ENCODE data around the gene RSPRY1.

DNA sequence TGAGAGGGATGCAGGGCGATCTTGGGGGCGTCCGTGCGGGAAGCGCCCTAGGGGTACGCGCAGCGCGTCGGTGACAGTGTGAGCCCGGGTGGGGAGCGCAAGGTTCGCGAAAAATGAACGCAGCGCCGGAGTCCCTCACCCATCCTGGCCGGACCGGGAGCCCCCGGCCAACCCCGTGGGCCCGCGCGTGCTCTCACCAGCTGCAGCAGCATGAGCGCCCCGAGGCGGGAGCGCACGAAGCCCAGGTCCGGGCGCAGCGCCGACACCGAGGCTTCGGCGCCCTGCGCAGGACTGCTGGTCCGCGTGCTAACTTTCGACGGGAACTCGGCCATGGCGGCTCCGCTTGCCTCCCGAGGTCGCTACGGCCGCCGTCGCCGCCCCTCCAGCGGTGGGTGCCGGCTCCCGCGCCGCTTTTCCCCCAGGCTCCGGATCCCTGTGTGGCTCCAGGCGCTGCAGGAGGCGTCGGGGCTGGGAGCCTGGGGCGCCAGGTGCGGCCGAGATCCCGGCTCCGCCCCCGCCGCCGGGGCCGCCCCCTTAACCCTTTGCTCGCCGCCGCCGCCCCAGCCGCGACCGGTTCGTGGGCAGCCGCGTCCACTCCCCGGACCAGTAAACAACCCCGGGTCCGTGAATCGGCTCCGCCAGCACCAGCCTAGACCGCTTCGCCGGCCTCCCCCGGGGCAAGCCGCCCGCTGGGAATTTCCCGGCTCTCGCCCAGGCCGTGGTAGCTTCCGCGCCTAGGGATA lies 98.3 kb downstream of the RSPRY1 start, which contains the start of gene PLLP:
- TF ChIP-seq, protein P1, sequence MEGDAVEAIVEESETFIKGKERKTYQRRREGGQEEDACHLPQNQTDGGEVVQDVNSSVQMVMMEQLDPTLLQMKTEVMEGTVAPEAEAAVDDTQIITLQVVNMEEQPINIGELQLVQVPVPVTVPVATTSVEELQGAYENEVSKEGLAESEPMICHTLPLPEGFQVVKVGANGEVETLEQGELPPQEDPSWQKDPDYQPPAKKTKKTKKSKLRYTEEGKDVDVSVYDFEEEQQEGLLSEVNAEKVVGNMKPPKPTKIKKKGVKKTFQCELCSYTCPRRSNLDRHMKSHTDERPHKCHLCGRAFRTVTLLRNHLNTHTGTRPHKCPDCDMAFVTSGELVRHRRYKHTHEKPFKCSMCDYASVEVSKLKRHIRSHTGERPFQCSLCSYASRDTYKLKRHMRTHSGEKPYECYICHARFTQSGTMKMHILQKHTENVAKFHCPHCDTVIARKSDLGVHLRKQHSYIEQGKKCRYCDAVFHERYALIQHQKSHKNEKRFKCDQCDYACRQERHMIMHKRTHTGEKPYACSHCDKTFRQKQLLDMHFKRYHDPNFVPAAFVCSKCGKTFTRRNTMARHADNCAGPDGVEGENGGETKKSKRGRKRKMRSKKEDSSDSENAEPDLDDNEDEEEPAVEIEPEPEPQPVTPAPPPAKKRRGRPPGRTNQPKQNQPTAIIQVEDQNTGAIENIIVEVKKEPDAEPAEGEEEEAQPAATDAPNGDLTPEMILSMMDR (conservative IDR thresholded peaks at IDR 0.05 in 1 of 2, IDR thresholded peaks at IDR 0.05 in 1 of 2; ENCODE audit: extremely low read depth in 1 of 2, insufficient read depth in 1 of 2, low read depth in 1 of 2, low read length in 2 of 2): no peak
- TF ChIP-seq EZH2 (IDR thresholded peaks at IDR 0.05; ENCODE audit: borderline replicate concordance, low read length): no peak

Data from mammary epithelial cell (primary cell).